ENCODE data around the gene CCSAP. TPM values are rescaled to one million over a fixed set of nuclear protein-coding genes. Genes with fewer than 3 reads are reported as not detected.

The CCSAP gene
- total and polyA plus RNA-seq, 10 of the 15 experiments (the other 5 are each of a cell fraction or from before 2014, with no cell fraction given), result 0.75 to 3.4 (median 2.8) TPM

DNA sequence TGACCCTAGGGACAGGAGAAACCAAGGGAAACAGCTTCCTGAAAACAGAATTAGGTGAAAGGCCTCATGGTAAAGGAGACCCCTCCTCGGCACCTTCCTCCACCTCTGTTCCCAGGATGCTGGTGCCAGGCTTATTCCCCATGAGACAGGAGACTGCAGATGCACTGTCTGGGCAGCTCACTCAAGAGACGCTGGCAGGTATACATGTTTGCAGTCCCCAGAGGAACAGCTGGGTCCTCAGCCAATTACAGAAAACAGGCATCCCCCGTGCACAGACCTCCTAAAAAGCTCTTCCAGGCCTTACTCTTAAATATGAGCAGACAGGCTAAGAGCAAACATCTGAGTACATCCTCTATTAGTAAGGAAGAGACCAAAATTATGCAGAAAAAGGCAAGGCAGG is 6.5 kb downstream of the CCSAP start (continued):
- no peak for TF ChIP-seq NFYA (IDR thresholded peaks at IDR 0.05; ENCODE audit: borderline replicate concordance, low read depth, low read length)

DNA sequence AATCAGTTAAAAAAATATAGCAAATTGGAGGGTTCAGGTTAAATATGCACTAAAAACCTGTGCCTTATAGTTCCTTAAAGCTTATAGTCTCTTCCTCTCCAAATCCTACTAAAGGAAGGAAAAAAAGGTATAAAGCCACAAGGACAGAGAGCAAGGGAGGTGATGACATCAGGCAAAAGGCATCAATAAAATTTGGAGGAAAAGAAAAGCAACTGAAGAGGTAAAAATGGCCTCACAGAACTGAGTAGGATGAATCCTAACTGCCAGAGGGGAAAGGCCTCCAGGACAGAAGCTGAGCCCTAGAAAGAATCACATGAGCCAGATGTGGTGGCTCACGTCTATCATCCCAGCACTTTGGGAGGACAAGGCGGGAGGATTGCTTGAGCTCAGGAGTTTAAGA is 8.1 kb downstream of the CCSAP start:
- TF ChIP-seq KDM1A (IDR thresholded peaks at IDR 0.05; ENCODE audit: borderline replicate concordance) (no peak), CREM (IDR thresholded peaks at IDR 0.05; ENCODE audit: low read depth) (no peak), SRF (IDR thresholded peaks at IDR 0.05; ENCODE audit: low read depth in 2 of 2, low read length in 2 of 2) (no peak), SMAD5 (IDR thresholded peaks at IDR 0.05; ENCODE audit: low read depth) (no peak)
- TF ChIP-seq, protein P1, sequence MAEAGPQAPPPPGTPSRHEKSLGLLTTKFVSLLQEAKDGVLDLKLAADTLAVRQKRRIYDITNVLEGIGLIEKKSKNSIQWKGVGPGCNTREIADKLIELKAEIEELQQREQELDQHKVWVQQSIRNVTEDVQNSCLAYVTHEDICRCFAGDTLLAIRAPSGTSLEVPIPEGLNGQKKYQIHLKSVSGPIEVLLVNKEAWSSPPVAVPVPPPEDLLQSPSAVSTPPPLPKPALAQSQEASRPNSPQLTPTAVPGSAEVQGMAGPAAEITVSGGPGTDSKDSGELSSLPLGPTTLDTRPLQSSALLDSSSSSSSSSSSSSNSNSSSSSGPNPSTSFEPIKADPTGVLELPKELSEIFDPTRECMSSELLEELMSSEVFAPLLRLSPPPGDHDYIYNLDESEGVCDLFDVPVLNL (IDR thresholded peaks at IDR 0.05; ENCODE audit: low read depth, low read length), result no peak
- TF ChIP-seq, protein P2, sequence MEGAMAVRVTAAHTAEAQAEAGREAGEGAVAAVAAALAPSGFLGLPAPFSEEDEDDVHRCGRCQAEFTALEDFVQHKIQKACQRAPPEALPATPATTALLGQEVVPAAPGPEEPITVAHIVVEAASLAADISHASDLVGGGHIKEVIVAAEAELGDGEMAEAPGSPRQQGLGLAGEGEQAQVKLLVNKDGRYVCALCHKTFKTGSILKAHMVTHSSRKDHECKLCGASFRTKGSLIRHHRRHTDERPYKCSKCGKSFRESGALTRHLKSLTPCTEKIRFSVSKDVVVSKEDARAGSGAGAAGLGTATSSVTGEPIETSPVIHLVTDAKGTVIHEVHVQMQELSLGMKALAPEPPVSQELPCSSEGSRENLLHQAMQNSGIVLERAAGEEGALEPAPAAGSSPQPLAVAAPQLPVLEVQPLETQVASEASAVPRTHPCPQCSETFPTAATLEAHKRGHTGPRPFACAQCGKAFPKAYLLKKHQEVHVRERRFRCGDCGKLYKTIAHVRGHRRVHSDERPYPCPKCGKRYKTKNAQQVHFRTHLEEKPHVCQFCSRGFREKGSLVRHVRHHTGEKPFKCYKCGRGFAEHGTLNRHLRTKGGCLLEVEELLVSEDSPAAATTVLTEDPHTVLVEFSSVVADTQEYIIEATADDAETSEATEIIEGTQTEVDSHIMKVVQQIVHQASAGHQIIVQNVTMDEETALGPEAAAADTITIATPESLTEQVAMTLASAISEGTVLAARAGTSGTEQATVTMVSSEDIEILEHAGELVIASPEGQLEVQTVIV (IDR thresholded peaks at IDR 0.05; ENCODE audit: borderline replicate concordance, partially characterized antibody), result no peak
- TF ChIP-seq, protein P3, sequence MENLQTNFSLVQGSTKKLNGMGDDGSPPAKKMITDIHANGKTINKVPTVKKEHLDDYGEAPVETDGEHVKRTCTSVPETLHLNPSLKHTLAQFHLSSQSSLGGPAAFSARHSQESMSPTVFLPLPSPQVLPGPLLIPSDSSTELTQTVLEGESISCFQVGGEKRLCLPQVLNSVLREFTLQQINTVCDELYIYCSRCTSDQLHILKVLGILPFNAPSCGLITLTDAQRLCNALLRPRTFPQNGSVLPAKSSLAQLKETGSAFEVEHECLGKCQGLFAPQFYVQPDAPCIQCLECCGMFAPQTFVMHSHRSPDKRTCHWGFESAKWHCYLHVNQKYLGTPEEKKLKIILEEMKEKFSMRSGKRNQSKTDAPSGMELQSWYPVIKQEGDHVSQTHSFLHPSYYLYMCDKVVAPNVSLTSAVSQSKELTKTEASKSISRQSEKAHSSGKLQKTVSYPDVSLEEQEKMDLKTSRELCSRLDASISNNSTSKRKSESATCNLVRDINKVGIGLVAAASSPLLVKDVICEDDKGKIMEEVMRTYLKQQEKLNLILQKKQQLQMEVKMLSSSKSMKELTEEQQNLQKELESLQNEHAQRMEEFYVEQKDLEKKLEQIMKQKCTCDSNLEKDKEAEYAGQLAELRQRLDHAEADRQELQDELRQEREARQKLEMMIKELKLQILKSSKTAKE (IDR thresholded peaks at IDR 0.05; ENCODE audit: low read depth, poor library complexity, severe bottlenecking), result no peak
- POLR2A ChIA-PET, result no interaction called here
- in situ Hi-C loops (cut with MboI), result no loop called here

More for the DNA sequence above, 8.1 kb downstream of the CCSAP start:
- Histone ChIP-seq H3K27me3 (replicated peaks in 1 of 2; ENCODE audit: control insufficient read depth in 2 of 2, insufficient read depth in 2 of 2, low read length in 1 of 2) (no peaks in the 10 kb centered on the region), H3K9me3 (replicated peaks; ENCODE audit: control insufficient read depth, insufficient read depth, low read length) (no peaks in the 10 kb centered on the region; the same call in 1 of the 3 replicates), H3K79me2 (ENCODE audit: control insufficient read depth, insufficient read depth, low read length) (peaks cover 5% of the 10 kb centered on the region), H3K4me3 (no peak overlapping the region), H3K4me1 (ENCODE audit: control insufficient read depth, insufficient read depth, low read length) (no peaks in the 10 kb centered on the region), H3K9ac (ENCODE audit: control insufficient read depth, insufficient read depth, low read length) (no peak overlapping the region), H4K20me1 (ENCODE audit: control insufficient read depth, insufficient read depth) (no peaks in the 10 kb centered on the region), H3K36me3 (ENCODE audit: control insufficient read depth in 2 of 2, insufficient read depth in 2 of 2, low read length in 1 of 2) (no peaks in the 10 kb centered on the region), H2AFZ (ENCODE audit: control insufficient read depth, low read depth, low read length) (no peak overlapping the region), H3K4me2 (ENCODE audit: control insufficient read depth, insufficient read depth) (no peak overlapping the region), H3K27ac (ENCODE audit: control insufficient read depth, insufficient read depth) (no peak overlapping the region)
- SMC1A ChIA-PET (ENCODE audit: uncharacterized antibody, unreplicated experiment), result interaction anchor here (1.0 kb wide), 1 partner anchor 9 kb away, joined by 4 read pairs; no protein-coding TSS in a partner anchor
- no TSS peak for BruUV-seq (replicated peaks)
- no peak for ATAC-seq
- no peak for DNase-seq (ENCODE audit: low read depth, low spot score)
- intact Hi-C loops (cut with micrococcal nuclease; ENCODE audit: unreplicated experiment), result no loop called here
- CTCF ChIA-PET, result no interaction called here
- RAD21 ChIA-PET (ENCODE audit: unreplicated experiment), result no interaction called here
- no peak for FAIRE-seq
- WGBS (ENCODE audit: insufficient coverage, insufficient replicate concordance, low lambda C conversion rate, missing lambda C conversion rate), result 98% methylated on average over 2 of the region's 2 CpGs

Data from GM12878 (cell line).